Left lung (tissue), 10 donors: ENCODE measurements around the gene SH3PXD2A. TPM values are rescaled to one million over a fixed set of nuclear protein-coding genes. Genes with fewer than 3 reads are reported as not detected.

Experiments used
- ATAC-seq: fragments of 200-7000 bp; cut with Tn5 transposase; one replicate; pipeline ENCODE4 v1.9.1; 2020; ENCODE audit warnings: moderate library complexity
- DNase-seq, 4 donors: peaks; one replicate each; pipeline ENCODE4 v3.0.0-alpha.2; 2013 to 2020
- H3K27ac ChIP-seq, 2 donors: fragments of 200-600 bp; sonication (generic) in 1 of 2; one replicate each; pipeline versions ENCODE4 v1.5.0 to v1.8.0; 2020 to 2021
- H3K27me3 ChIP-seq, 2 donors: fragments of 200-600 bp; sonication (generic) in 1 of 2; one replicate each; pipeline versions ENCODE4 v1.5.0 to v1.8.0; 2020 to 2021
- H3K36me3 ChIP-seq, 2 donors: fragments of 200-600 bp; sonication (generic) in 1 of 2; one replicate each; pipeline versions ENCODE4 v1.5.0 to v1.8.0; 2020 to 2021
- H3K4me1 ChIP-seq, 2 donors: fragments of 200-600 bp; one replicate each; pipeline ENCODE4 v1.8.0; 2021
- H3K4me3 ChIP-seq, 2 donors: fragments of 200-600 bp; sonication (generic) in 1 of 2; one replicate each; pipeline versions ENCODE4 v1.5.0 to v1.8.0; 2020 to 2021; ENCODE audit warnings: mild to moderate bottlenecking in 1 of 2
- H3K9me3 ChIP-seq, 2 donors: fragments of 200-600 bp; sonication (generic) in 1 of 2; one replicate each; pipeline versions ENCODE4 v1.5.0 to v1.8.0; 2020 to 2021
- intact Hi-C, 2 donors: fragments of 100-400 bp; cut with DNase I; formaldehyde crosslinking; loops; one replicate each; pipeline versions ENCODE4 v1.11.2 to v1.14.2; 2022
- polyA plus RNA-seq, 6 donors: library from polyadenylated mRNA; unstranded; fragments of 120-200 nt; gene quantifications; one replicate each; pipeline ENCODE4 v1.2.1, GENCODE V29; 2013; ENCODE audit not compliant: insufficient read length in 6 of 6
- total RNA-seq, 2 donors: library from RNA; stranded (reverse); fragmentation: NEBNext Ultra II Directional; extraction: Animal tissue kit (Norgen Biotek cat#: 25700); gene quantifications; one replicate each; pipeline ENCODE4 v1.2.1, GENCODE V29; 2021
- TF ChIP-seq, protein P1 (sequence below), 2 donors: fragments of 200-600 bp; sonication (generic) in 1 of 2; IDR thresholded peaks; one replicate each; pipeline versions ENCODE4 v1.5.0 to v1.8.0; 2021; ENCODE audit warnings: antibody characterized with exemption in 2 of 2
- donor health status: DM: no; HTN: yes; CAD: no.
- donor health status: DM: no; HTN: no; CAD: no.

Gene SH3PXD2A
- total and polyA plus RNA-seq, 8 donors, result 44.8 to 117 (median 91.7) TPM

GRCh38 chr10:103783681-103784080, 71.7 kb downstream of the SH3PXD2A start:
- TF ChIP-seq, protein P1, sequence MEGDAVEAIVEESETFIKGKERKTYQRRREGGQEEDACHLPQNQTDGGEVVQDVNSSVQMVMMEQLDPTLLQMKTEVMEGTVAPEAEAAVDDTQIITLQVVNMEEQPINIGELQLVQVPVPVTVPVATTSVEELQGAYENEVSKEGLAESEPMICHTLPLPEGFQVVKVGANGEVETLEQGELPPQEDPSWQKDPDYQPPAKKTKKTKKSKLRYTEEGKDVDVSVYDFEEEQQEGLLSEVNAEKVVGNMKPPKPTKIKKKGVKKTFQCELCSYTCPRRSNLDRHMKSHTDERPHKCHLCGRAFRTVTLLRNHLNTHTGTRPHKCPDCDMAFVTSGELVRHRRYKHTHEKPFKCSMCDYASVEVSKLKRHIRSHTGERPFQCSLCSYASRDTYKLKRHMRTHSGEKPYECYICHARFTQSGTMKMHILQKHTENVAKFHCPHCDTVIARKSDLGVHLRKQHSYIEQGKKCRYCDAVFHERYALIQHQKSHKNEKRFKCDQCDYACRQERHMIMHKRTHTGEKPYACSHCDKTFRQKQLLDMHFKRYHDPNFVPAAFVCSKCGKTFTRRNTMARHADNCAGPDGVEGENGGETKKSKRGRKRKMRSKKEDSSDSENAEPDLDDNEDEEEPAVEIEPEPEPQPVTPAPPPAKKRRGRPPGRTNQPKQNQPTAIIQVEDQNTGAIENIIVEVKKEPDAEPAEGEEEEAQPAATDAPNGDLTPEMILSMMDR (IDR thresholded peaks at IDR 0.05), result no peak
- intact Hi-C loops, result no loop called here
- no peaks in the 10 kb centered on the region for H3K9me3 ChIP-seq
- no peaks in the 10 kb centered on the region for H3K36me3 ChIP-seq
- no peak overlapping the region for H3K27ac ChIP-seq
- H3K27me3 ChIP-seq, result no peaks in the 10 kb centered on the region
- H3K4me1 ChIP-seq, result peaks cover 10 to 17% of the 10 kb centered on the region in 2 donors
- no peak overlapping the region for H3K4me3 ChIP-seq
- DNase-seq (peak in 1 of 4 donors; percentile 51), ATAC-seq (no peak)

DNA sequence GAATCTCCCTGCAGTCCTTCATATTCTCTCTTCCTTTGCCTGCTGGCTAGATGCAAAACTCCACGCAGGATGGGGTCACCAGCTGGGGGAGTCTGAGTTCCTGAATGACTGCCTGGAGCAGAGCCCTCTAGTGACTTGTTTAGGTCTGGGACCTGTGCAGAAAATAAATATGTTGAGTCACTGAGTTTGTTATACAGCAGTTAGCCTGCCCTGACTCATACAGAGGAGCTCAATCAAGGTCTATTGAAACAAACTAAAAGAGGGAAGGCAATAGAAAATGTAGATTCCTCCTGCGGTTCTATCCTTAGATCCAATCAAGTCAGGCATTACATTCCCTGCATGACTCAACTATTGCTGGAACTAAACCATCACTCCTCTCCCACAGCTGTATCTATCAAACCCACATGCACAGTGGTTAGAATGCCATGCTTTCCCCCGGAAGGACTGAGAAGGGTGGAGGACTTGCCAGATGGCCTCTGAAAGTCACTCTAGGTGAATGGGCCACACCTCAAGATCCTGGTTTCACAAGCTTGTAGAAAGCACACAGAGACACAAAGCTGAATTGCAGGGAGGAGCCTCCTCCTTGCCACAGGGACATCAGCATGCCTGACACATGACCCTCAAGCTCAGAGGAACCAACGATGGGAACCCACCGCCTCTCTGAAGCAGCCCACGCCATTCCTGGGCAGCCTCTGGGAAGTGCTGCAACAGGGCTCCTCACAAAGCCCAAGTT, 73.9 kb downstream of the SH3PXD2A start:
- peak; percentile 22 for ATAC-seq
- Histone ChIP-seq H3K9me3 (no peaks in the 10 kb centered on the region), H3K27ac (no peak overlapping the region), H3K4me3 (no peak overlapping the region), H3K4me1 (peaks cover 7 to 17% of the 10 kb centered on the region in 2 donors), H3K36me3 (no peaks in the 10 kb centered on the region), H3K27me3 (no peaks in the 10 kb centered on the region)
- intact Hi-C loops, result no loop called here
- peak in 1 of 4 donors; percentile 31 for DNase-seq
- TF ChIP-seq, protein P1 (IDR thresholded peaks at IDR 0.05), result no peak

DNA sequence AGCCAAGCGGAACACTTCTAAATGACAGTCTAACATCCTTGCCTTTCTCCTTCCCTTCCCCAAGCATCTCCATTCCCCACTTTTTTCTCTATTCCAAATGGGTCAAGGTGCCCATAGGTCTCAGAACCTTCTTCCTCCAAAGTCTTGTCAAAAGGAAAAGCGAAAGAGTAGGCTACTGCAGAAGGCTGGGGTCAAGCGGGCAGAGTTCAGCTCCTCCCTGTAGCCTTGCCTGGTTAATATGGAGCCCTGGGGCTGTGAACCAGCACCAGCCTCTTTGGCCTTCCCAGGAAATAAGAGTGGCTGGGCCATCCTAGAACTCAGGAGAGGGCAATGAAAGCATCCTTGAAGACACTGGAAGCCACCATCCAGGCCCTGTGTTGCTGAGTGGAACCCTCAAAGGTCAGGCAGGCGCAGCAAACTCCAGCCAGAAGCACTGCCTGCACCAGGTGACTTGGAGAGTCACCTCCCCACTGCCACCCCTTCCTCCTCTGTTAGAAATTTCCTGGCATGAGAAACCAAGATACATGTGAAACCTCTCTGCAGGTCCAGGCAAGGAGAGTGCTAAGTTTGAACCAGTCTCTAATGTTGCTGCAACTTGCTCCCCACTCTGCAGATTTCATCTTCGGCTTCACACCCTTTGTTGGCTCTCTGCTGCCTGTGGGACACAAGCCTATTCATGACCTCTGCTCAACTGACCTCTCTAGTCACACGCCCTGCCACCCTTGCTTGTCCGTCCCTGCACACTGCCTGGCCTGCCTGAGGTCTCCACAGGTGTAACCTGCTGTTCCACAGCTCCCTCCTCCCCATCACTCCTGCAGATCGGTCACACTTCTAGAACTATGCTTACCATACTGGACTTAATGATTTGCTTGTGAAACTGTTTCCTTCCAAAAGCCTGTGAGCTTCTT, 74.9 kb downstream of the SH3PXD2A start:
- Histone ChIP-seq H3K4me1 (peaks cover 7 to 17% of the 10 kb centered on the region in 2 donors), H3K27me3 (no peaks in the 10 kb centered on the region), H3K9me3 (no peaks in the 10 kb centered on the region), H3K27ac (no peak overlapping the region), H3K36me3 (no peaks in the 10 kb centered on the region), H3K4me3 (no peak overlapping the region)
- ATAC-seq (no peak), DNase-seq (no peak)
- intact Hi-C loops, result no loop called here
- TF ChIP-seq, protein P1 (IDR thresholded peaks at IDR 0.05), result no peak

DNA sequence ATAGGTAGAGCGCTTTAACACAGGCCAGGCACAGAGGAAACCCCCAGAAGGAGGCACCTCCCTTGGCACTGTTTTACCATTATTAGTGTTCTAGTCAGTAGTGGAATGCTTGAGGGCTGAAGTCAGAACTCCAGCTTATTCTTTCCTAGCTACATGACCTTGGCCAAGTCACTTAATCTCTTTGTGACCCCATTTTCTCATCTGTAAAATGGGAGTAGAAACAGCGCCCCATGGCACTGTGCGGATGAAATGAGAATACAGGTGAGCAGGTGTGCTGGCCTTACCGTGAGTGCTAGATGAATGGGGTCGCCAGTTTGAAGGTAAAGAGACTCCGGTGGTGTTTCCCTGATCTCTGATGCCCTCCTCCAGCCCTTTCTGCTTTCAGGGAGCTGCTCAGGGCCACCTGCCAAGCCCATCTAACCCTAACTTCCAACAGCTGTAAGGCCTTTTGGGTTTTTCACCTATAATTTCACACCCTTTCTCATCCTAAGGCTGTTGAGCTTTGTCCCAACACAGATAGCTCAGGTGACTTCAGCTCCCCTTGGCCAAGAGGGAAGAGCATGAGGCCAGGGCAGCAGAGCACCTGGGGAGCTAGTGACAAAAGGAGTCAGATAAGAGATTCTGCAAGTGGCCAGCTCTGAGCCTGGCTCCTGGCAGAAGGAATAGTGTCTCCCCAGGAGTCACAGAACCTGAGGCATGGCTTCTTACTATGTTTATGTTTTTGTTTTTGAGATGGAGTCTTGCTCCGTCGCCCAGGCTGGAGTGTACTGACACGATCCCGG, 76.8 kb downstream of the SH3PXD2A start:
- H3K27ac ChIP-seq, result no peak overlapping the region
- ATAC-seq (no peak), DNase-seq (no peak)
- no peaks in the 10 kb centered on the region for H3K36me3 ChIP-seq
- peaks cover 7 to 8% of the 10 kb centered on the region in 2 donors for H3K4me1 ChIP-seq
- intact Hi-C loops, result no loop called here
- TF ChIP-seq, protein P1 (IDR thresholded peaks at IDR 0.05), result no peak
- H3K4me3 ChIP-seq, result no peak overlapping the region
- no peaks in the 10 kb centered on the region for H3K27me3 ChIP-seq
- H3K9me3 ChIP-seq, result no peaks in the 10 kb centered on the region
